Liver (tissue), 3 donors: ENCODE measurements around the gene DYRK1A.

Experiments
- ATF3 ChIP-seq: IDR thresholded peaks from 2 replicates; pipeline ENCODE4 v1.6.1; 2016; ENCODE audit warnings: antibody characterized with exemption
- EGR1 ChIP-seq, 2 donors: IDR thresholded peaks; 2 replicates each; pipeline ENCODE4 v1.6.1; 2016 to 2018; ENCODE audit warnings: antibody characterized with exemption in 2 of 2, low read depth in 2 of 2
- FOXA1 ChIP-seq: IDR thresholded peaks from 2 replicates; pipeline ENCODE4 v1.6.1; 2016; ENCODE audit warnings: antibody characterized with exemption
- GABPA ChIP-seq, 2 donors: IDR thresholded peaks in 1 of 2; conservative IDR thresholded peaks in 1 of 2; 2 replicates each; pipeline ENCODE4 v1.6.1; 2016; ENCODE audit warnings: antibody characterized with exemption in 2 of 2, mild to moderate bottlenecking in 1 of 2, moderate library complexity in 1 of 2
- HNF4A ChIP-seq, 2 donors: conservative IDR thresholded peaks; 2 replicates each; pipeline ENCODE4 v1.6.1; 2016; ENCODE audit warnings: antibody characterized with exemption in 2 of 2, mild to moderate bottlenecking in 2 of 2
- JUND ChIP-seq, 2 donors: IDR thresholded peaks; 2 replicates each; pipeline ENCODE4 v1.6.1; 2016; ENCODE audit warnings: antibody characterized with exemption in 2 of 2
- NR2F2 ChIP-seq: IDR thresholded peaks from 2 replicates; pipeline ENCODE4 v1.6.1; 2016; ENCODE audit warnings: antibody characterized with exemption
- RAD21 ChIP-seq, 2 donors: IDR thresholded peaks; 2 replicates each; pipeline ENCODE4 v1.6.1; 2016; ENCODE audit warnings: antibody characterized with exemption in 2 of 2, mild to moderate bottlenecking in 2 of 2
- REST ChIP-seq: IDR thresholded peaks from 2 replicates; pipeline ENCODE4 v1.6.1; 2016; ENCODE audit warnings: antibody characterized with exemption, mild to moderate bottlenecking
- RXRA ChIP-seq, 2 donors: IDR thresholded peaks; 2 replicates each; pipeline ENCODE4 v1.6.1; 2017 to 2018; ENCODE audit warnings: antibody characterized with exemption in 2 of 2, mild to moderate bottlenecking in 1 of 2
- TAF1 ChIP-seq: conservative IDR thresholded peaks from 2 replicates; pipeline ENCODE4 v1.6.1; 2016; ENCODE audit warnings: antibody characterized with exemption, mild to moderate bottlenecking
- YY1 ChIP-seq: IDR thresholded peaks from 2 replicates; pipeline ENCODE4 v1.6.1; 2016; ENCODE audit warnings: antibody characterized with exemption, mild to moderate bottlenecking
- TF ChIP-seq, protein P1 (sequence below): IDR thresholded peaks from 2 replicates; pipeline ENCODE4 v1.6.1; 2016; ENCODE audit warnings: antibody characterized with exemption
- TF ChIP-seq, protein P2 (sequence below): fragments of 150-350 bp; IDR thresholded peaks from 2 replicates; pipeline ENCODE4 v1.5.1; 2017; ENCODE audit warnings: improper control_type of control experiment, low read depth, low read length; ENCODE audit not compliant: missing input control
- donor health status: healthy.
- donor health status: healthy.

GRCh38 chr21:37529649-37530048 lies 163.1 kb downstream of the DYRK1A start:
- TF ChIP-seq, protein P1, sequence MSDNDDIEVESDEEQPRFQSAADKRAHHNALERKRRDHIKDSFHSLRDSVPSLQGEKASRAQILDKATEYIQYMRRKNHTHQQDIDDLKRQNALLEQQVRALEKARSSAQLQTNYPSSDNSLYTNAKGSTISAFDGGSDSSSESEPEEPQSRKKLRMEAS = no peak
- TF ChIP-seq, protein P2, sequence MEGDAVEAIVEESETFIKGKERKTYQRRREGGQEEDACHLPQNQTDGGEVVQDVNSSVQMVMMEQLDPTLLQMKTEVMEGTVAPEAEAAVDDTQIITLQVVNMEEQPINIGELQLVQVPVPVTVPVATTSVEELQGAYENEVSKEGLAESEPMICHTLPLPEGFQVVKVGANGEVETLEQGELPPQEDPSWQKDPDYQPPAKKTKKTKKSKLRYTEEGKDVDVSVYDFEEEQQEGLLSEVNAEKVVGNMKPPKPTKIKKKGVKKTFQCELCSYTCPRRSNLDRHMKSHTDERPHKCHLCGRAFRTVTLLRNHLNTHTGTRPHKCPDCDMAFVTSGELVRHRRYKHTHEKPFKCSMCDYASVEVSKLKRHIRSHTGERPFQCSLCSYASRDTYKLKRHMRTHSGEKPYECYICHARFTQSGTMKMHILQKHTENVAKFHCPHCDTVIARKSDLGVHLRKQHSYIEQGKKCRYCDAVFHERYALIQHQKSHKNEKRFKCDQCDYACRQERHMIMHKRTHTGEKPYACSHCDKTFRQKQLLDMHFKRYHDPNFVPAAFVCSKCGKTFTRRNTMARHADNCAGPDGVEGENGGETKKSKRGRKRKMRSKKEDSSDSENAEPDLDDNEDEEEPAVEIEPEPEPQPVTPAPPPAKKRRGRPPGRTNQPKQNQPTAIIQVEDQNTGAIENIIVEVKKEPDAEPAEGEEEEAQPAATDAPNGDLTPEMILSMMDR = no peak
- TF ChIP-seq RAD21 (IDR thresholded peaks at IDR 0.05) (no peak), ATF3 (no peak), REST (no peak), JUND (IDR thresholded peaks at IDR 0.05) (no peak), YY1 (no peak), TAF1 (no peak), HNF4A (conservative IDR thresholded peaks at IDR 0.05) (no peak), RXRA (IDR thresholded peaks at IDR 0.05) (no peak), NR2F2 (no peak), GABPA (IDR thresholded peaks at IDR 0.05 in 1 of 2, conservative IDR thresholded peaks at IDR 0.05 in 1 of 2) (no peak), EGR1 (IDR thresholded peaks at IDR 0.05; ENCODE audit: low read depth in 2 of 2) (no peak), FOXA1 (no peak)
